Bone marrow (tissue), 2 donors: Measurements from ENCODE around the gene OR10G7.
"Not testable (repeated sequence)": the region's sequence is repeated elsewhere in the genome, so short reads cannot be mapped to it uniquely, and the experiment has no call there.

ENCODE experiments used
- DNase-seq, 2 donors: peaks; one replicate each; lab custom pipeline; 2025; lab: John Stamatoyannopoulos, UW

The OR10G7 gene

GRCh38 chr11:124039557-124039956 lies 1.6 kb downstream of the OR10G7 start:
- no peak for DNase-seq

- DNase-seq = no peak
Measured at GRCh38 chr11:124036666-124037065, 4.5 kb downstream of the OR10G7 start.

DNA sequence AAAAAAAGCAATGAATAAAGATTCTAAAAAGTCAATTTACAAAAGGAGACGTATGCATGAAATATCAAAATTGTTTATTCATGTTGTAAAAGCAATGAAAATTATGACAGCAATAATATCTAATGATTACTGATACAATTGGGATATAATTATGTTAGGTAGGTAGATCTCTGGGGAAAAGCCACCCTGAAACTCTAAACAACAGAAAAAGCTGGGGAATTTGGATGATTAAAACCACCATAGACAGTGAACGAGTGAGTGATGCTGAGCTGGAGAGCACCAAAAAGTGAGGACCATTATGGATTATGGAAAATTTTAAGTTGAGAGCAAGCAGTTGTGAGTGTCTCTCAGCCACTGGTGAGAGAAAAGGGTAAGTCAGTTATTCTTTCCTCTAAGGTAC lies 14.6 kb downstream of the OR10G7 start, which contains the start of gene OR10G8:
TSS of gene OR10G8 (plus strand) at position 301 of the 400 bp plus-strand sequence. CDS start 2,825 bp downstream, outside the sequence.
- no peak for DNase-seq

DNA sequence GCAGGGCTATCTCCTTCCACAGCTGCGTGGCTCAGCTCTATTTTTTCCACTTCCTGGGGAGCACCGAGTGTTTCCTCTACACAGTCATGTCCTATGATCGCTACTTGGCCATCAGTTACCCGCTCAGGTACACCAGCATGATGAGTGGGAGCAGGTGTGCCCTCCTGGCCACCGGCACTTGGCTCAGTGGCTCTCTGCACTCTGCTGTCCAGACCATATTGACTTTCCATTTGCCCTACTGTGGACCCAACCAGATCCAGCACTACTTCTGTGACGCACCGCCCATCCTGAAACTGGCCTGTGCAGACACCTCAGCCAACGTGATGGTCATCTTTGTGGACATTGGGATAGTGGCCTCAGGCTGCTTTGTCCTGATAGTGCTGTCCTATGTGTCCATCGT lies 25.3 kb downstream of the OR10G7 start:
- not testable (repeated sequence) for DNase-seq

DNA sequence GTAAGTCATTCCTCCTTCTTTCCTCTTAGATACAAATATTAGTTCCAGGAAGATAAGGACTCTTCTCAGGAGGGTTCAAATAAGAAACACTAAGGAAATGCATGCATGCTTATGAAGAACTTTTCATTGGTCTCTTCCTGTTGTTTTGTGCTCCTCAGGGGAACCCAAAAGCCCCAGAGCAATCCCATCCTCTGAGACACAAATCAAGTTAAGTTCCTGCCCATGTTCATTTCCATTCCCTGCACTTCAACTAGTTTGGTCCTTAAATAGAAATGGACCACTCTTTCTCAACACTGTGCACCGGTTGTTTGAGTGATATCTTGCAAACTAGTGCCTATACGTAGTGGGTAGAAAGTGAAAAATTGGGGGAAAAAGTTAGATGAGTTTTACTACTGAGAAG lies 28.4 kb downstream of the OR10G7 start, which contains the start of gene OR10G4:
TSS of gene OR10G4 (plus strand) at position 301 of the 400 bp plus-strand sequence. CDS start 2,578 bp downstream, outside the sequence.
- no peak for DNase-seq

DNA sequence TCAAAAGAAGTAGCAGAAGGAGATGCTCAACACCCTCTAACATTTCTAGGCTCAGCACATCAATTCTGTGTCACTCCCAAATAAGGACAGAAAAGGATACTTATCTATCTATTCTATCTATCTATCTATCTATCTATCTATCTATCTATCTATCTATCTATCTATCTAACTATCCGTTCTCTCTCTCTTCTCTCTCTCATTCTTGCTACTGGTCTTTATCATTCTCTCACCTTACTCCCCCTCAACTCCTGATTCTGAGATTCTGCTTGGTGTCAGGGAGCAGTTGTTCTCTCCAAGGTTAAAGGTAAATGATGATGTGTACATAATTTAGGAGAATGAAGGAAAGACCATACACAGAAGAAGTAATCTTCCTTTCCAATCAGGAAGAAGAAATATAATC lies 46.0 kb downstream of the OR10G7 start, which contains the start of gene OR10G6:
TSS of gene OR10G6 (minus strand) at position 43 of the 400 bp plus-strand sequence. CDS start at position 43, 0 bp downstream.
- DNase-seq = no peak
